ENCODE data around the gene MYO7B.

Gene MYO7B

GRCh38 chr2:127629637-127630036 lies 94.2 kb downstream of the MYO7B start:
- H3K4me2 ChIP-seq (ENCODE audit: low read length, poor library complexity, severe bottlenecking), result no peak overlapping the region
- no peak for DNase-seq
- no peaks in the 10 kb centered on the region for H3K79me1 ChIP-seq (replicated peaks; ENCODE audit: low read length, poor library complexity, severe bottlenecking)
- no peaks in the 10 kb centered on the region for H3K9me3 ChIP-seq (ENCODE audit: control insufficient read depth, low read length)
- no peak overlapping the region for H2BK12ac ChIP-seq (ENCODE audit: low read length in 2 of 2)
- H3K36me3 ChIP-seq (ENCODE audit: control insufficient read depth in 1 of 2, insufficient read depth in 2 of 2, low read depth in 1 of 2, low read length in 2 of 2), result no peaks in the 10 kb centered on the region
- no peak overlapping the region for H2BK120ac ChIP-seq (ENCODE audit: low read depth, low read length)
- no peak overlapping the region for H4K91ac ChIP-seq (ENCODE audit: low read length)
- 89% methylated on average over 9 of the region's 9 CpGs for WGBS
- no peak overlapping the region for H3K23ac ChIP-seq (ENCODE audit: low read length in 2 of 2)
- H2BK15ac ChIP-seq (ENCODE audit: low read depth, poor library complexity, severe bottlenecking), result no peak overlapping the region
- no peak overlapping the region for H3K4me3 ChIP-seq (ENCODE audit: insufficient read depth in 1 of 2, low read depth in 1 of 2, low read length in 2 of 2)
- H2AFZ ChIP-seq (ENCODE audit: low read depth, low read length), result no peak overlapping the region
- H3K9ac ChIP-seq (ENCODE audit: low read length), result no peak overlapping the region
- H3K4me1 ChIP-seq (ENCODE audit: control insufficient read depth, insufficient read depth, low read depth, low read length), result peaks cover 1% of the 10 kb centered on the region
- H3K14ac ChIP-seq (ENCODE audit: low read length in 2 of 2), result no peak overlapping the region
- no peak overlapping the region for H2BK5ac ChIP-seq (ENCODE audit: low read depth, low read length, poor library complexity, severe bottlenecking)
- no peak overlapping the region for H3K18ac ChIP-seq (ENCODE audit: low read depth in 1 of 2, low read length in 2 of 2)
- no peak overlapping the region for H2AK5ac ChIP-seq (ENCODE audit: low read length, severe bottlenecking)
- no peak overlapping the region for H4K8ac ChIP-seq (ENCODE audit: low read length)
- H3K4ac ChIP-seq (ENCODE audit: low read depth in 1 of 2, low read length in 2 of 2), result no peak overlapping the region
- no peak overlapping the region for H3K27ac ChIP-seq (ENCODE audit: low read length, poor library complexity, severe bottlenecking)
- peaks cover 4 to 15% of the 10 kb centered on the region in 2 experiments for H3K27me3 ChIP-seq (ENCODE audit: control insufficient read depth in 1 of 2, insufficient read depth in 1 of 2, low read length in 2 of 2)

- no peak overlapping the region for H2AK5ac ChIP-seq (ENCODE audit: low read length, severe bottlenecking)
- 88% methylated on average over 10 of the region's 10 CpGs for WGBS
- no peak overlapping the region for H3K4me3 ChIP-seq (ENCODE audit: insufficient read depth in 1 of 2, low read depth in 1 of 2, low read length in 2 of 2)
- DNase-seq, result no peak
- no peak overlapping the region for H3K4ac ChIP-seq (ENCODE audit: low read depth in 1 of 2, low read length in 2 of 2)
- H3K23ac ChIP-seq (ENCODE audit: low read length in 2 of 2), result no peak overlapping the region
- no peak overlapping the region for H2BK12ac ChIP-seq (ENCODE audit: low read length in 2 of 2)
- H2BK15ac ChIP-seq (ENCODE audit: low read depth, poor library complexity, severe bottlenecking), result no peak overlapping the region
- H3K9me3 ChIP-seq (ENCODE audit: control insufficient read depth, low read length), result no peaks in the 10 kb centered on the region
- H2AFZ ChIP-seq (ENCODE audit: low read depth, low read length), result no peak overlapping the region
- H2BK120ac ChIP-seq (ENCODE audit: low read depth, low read length), result no peak overlapping the region
- H3K27ac ChIP-seq (ENCODE audit: low read length, poor library complexity, severe bottlenecking), result no peak overlapping the region
- no peak overlapping the region for H3K18ac ChIP-seq (ENCODE audit: low read depth in 1 of 2, low read length in 2 of 2)
- no peaks in the 10 kb centered on the region for H3K36me3 ChIP-seq (ENCODE audit: control insufficient read depth in 1 of 2, insufficient read depth in 2 of 2, low read depth in 1 of 2, low read length in 2 of 2)
- H3K79me1 ChIP-seq (replicated peaks; ENCODE audit: low read length, poor library complexity, severe bottlenecking), result no peaks in the 10 kb centered on the region
- H3K14ac ChIP-seq (ENCODE audit: low read length in 2 of 2), result no peak overlapping the region
- peaks cover 4 to 12% of the 10 kb centered on the region in 2 experiments for H3K27me3 ChIP-seq (ENCODE audit: control insufficient read depth in 1 of 2, insufficient read depth in 1 of 2, low read length in 2 of 2)
- no peak overlapping the region for H3K9ac ChIP-seq (ENCODE audit: low read length)
- no peak overlapping the region for H4K8ac ChIP-seq (ENCODE audit: low read length)
- H3K4me2 ChIP-seq (ENCODE audit: low read length, poor library complexity, severe bottlenecking), result no peak overlapping the region
- H4K91ac ChIP-seq (ENCODE audit: low read length), result peak overlapping the region; percentile 5
- H2BK5ac ChIP-seq (ENCODE audit: low read depth, low read length, poor library complexity, severe bottlenecking), result no peak overlapping the region
- H3K4me1 ChIP-seq (ENCODE audit: control insufficient read depth, insufficient read depth, low read depth, low read length), result peaks cover 6% of the 10 kb centered on the region
Measured at GRCh38 chr2:127630096-127630863, 94.8 kb downstream of the MYO7B start.

GRCh38 chr2:127630864-127631540 lies 95.5 kb downstream of the MYO7B start:
- Histone ChIP-seq H2AK5ac (ENCODE audit: low read length, severe bottlenecking) (no peak overlapping the region), H2AFZ (ENCODE audit: low read depth, low read length) (no peak overlapping the region), H3K79me1 (replicated peaks; ENCODE audit: low read length, poor library complexity, severe bottlenecking) (no peaks in the 10 kb centered on the region), H3K27ac (ENCODE audit: low read length, poor library complexity, severe bottlenecking) (no peak overlapping the region), H3K18ac (ENCODE audit: low read depth in 1 of 2, low read length in 2 of 2) (no peak overlapping the region), H3K4me2 (ENCODE audit: low read length, poor library complexity, severe bottlenecking) (no peak overlapping the region), H3K27me3 (ENCODE audit: control insufficient read depth in 1 of 2, insufficient read depth in 1 of 2, low read length in 2 of 2) (peaks cover 4 to 11% of the 10 kb centered on the region in 2 experiments), H3K9ac (ENCODE audit: low read length) (no peak overlapping the region), H3K9me3 (ENCODE audit: control insufficient read depth, low read length) (no peaks in the 10 kb centered on the region), H4K8ac (ENCODE audit: low read length) (no peak overlapping the region), H2BK12ac (ENCODE audit: low read length in 2 of 2) (no peak overlapping the region), H4K91ac (ENCODE audit: low read length) (no peak overlapping the region), H3K14ac (ENCODE audit: low read length in 2 of 2) (no peak overlapping the region), H3K36me3 (ENCODE audit: control insufficient read depth in 1 of 2, insufficient read depth in 2 of 2, low read depth in 1 of 2, low read length in 2 of 2) (no peaks in the 10 kb centered on the region), H3K23ac (ENCODE audit: low read length in 2 of 2) (no peak overlapping the region), H2BK120ac (ENCODE audit: low read depth, low read length) (no peak overlapping the region), H3K4me1 (ENCODE audit: control insufficient read depth, insufficient read depth, low read depth, low read length) (peaks cover 6% of the 10 kb centered on the region), H2BK15ac (ENCODE audit: low read depth, poor library complexity, severe bottlenecking) (no peak overlapping the region), H3K4ac (ENCODE audit: low read depth in 1 of 2, low read length in 2 of 2) (no peak overlapping the region), H2BK5ac (ENCODE audit: low read depth, low read length, poor library complexity, severe bottlenecking) (no peak overlapping the region), H3K4me3 (ENCODE audit: insufficient read depth in 1 of 2, low read depth in 1 of 2, low read length in 2 of 2) (no peak overlapping the region)
- 93% methylated on average over 25 of the region's 25 CpGs for WGBS
- DNase-seq, result no peak

- no peak overlapping the region for H3K4ac ChIP-seq (ENCODE audit: low read depth in 1 of 2, low read length in 2 of 2)
- 93% methylated on average over 16 of the region's 16 CpGs for whole genome bisulfite sequencing
- H2BK15ac ChIP-seq (ENCODE audit: low read depth, poor library complexity, severe bottlenecking), result no peak overlapping the region
- no peak overlapping the region for H2AK5ac ChIP-seq (ENCODE audit: low read length, severe bottlenecking)
- H3K14ac ChIP-seq (ENCODE audit: low read length in 2 of 2), result peak overlapping the region in 1 of 2 experiments; percentile 9
- no peak overlapping the region for H2AFZ ChIP-seq (ENCODE audit: low read depth, low read length)
- H3K27ac ChIP-seq (ENCODE audit: low read length, poor library complexity, severe bottlenecking), result no peak overlapping the region
- no peak overlapping the region for H2BK120ac ChIP-seq (ENCODE audit: low read depth, low read length)
- no peaks in the 10 kb centered on the region for H3K79me1 ChIP-seq (replicated peaks; ENCODE audit: low read length, poor library complexity, severe bottlenecking)
- H3K4me2 ChIP-seq (ENCODE audit: low read length, poor library complexity, severe bottlenecking), result no peak overlapping the region
- H3K9ac ChIP-seq (ENCODE audit: low read length), result no peak overlapping the region
- H3K27me3 ChIP-seq (ENCODE audit: control insufficient read depth in 1 of 2, insufficient read depth in 1 of 2, low read length in 2 of 2), result peaks cover 4 to 8% of the 10 kb centered on the region in 2 experiments
- H2BK12ac ChIP-seq (ENCODE audit: low read length in 2 of 2), result no peak overlapping the region
- no peaks in the 10 kb centered on the region for H3K9me3 ChIP-seq (ENCODE audit: control insufficient read depth, low read length)
- H3K36me3 ChIP-seq (ENCODE audit: control insufficient read depth in 1 of 2, insufficient read depth in 2 of 2, low read depth in 1 of 2, low read length in 2 of 2), result no peaks in the 10 kb centered on the region
- H4K8ac ChIP-seq (ENCODE audit: low read length), result no peak overlapping the region
- H4K91ac ChIP-seq (ENCODE audit: low read length), result no peak overlapping the region
- H3K18ac ChIP-seq (ENCODE audit: low read depth in 1 of 2, low read length in 2 of 2), result no peak overlapping the region
- no peak overlapping the region for H3K4me3 ChIP-seq (ENCODE audit: insufficient read depth in 1 of 2, low read depth in 1 of 2, low read length in 2 of 2)
- H3K23ac ChIP-seq (ENCODE audit: low read length in 2 of 2), result no peak overlapping the region
- DNase-seq, result no peak
- no peak overlapping the region for H2BK5ac ChIP-seq (ENCODE audit: low read depth, low read length, poor library complexity, severe bottlenecking)
- peaks cover 8% of the 10 kb centered on the region for H3K4me1 ChIP-seq (ENCODE audit: control insufficient read depth, insufficient read depth, low read depth, low read length)
Measured at GRCh38 chr2:127631541-127631996, 96.1 kb downstream of the MYO7B start.

All from mesenchymal stem cell (in vitro differentiated cells and primary cell).